GM18858 (cell line): ENCODE data around the gene FIS1.
"Not testable (repeated sequence)": the region's sequence is repeated elsewhere in the genome, so short reads cannot be mapped to it uniquely, and the experiment has no call there.

Source experiments
- ATAC-seq: cut with Tn5 transposase; IDR thresholded peaks from one replicate; pipeline ENCODE4 v1.9.1; 2021; ENCODE audit not compliant: unreplicated experiment

Gene FIS1

GRCh38 chr7:101206665-101207042 is 38.2 kb downstream of the FIS1 start:
- no peak for ATAC-seq

- no peak for ATAC-seq
Observed at GRCh38 chr7:101205901-101206664, 38.8 kb downstream of the FIS1 start.

DNA sequence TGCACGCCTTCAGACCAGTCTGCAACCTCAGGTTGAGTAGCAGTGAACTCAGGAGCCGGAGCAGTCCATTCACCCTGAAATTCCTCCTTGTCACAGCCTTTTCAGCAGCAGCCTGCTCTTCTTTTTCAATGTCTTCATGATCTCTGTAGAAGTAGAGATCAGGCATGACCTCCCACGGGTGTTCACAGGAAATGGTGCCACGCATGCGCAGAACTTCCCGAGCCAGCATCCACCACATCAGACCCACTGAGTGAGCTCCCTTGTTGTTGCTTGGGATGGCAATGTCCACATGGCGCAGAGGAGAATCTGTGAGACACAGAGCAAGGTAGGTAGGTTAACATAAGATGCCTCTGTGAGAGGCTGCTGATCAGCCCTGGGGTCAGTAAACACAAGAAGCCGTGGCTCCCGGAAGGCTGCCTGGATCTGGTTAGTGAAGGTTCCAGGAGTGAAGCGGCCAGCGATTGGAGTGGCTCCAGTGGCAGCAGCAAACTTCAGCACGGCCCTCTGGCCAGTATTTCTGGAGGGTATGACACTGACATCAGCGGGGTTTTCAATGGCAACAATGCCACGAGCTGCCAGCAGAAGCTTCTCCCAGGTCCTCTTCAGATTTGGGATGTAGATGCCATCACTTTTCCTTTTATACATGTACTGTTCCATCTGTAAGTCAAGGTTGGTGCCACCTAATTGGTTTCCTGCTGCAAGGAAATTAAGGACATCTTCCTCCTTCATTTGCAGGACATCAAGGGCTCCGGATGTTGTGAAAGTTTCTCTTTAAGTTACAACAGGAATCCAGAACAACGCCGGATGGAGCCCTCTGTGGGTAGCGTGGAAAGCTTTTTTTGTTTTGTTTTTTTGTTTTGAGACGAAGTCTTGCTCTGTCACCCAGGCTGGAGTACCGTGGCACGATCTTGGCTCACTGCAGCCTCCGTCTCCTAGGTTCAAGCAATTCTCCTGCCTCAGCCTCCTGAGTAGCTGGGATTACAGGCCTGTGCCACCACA is 40.8 kb downstream of the FIS1 start:
- ATAC-seq, result not testable (repeated sequence)

DNA sequence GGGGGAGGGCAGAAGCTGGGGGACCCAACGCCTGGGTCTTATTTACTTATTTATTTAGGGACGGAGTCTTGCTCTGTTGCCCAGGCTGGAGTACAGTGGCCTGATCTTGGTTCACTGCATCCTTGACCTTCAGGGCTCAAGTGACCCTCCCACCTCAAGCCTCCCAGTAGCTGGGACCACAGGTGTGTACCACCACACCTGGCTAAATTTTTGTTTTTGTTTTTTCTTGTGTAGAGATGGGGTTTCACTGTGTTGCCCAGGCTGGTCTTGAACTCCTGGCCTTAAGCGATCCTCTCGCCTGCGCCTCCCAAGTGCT is 42.3 kb downstream of the FIS1 start:
- no peak for ATAC-seq

- no peak for ATAC-seq
Observed at GRCh38 chr7:101201695-101202602, 42.9 kb downstream of the FIS1 start.

DNA sequence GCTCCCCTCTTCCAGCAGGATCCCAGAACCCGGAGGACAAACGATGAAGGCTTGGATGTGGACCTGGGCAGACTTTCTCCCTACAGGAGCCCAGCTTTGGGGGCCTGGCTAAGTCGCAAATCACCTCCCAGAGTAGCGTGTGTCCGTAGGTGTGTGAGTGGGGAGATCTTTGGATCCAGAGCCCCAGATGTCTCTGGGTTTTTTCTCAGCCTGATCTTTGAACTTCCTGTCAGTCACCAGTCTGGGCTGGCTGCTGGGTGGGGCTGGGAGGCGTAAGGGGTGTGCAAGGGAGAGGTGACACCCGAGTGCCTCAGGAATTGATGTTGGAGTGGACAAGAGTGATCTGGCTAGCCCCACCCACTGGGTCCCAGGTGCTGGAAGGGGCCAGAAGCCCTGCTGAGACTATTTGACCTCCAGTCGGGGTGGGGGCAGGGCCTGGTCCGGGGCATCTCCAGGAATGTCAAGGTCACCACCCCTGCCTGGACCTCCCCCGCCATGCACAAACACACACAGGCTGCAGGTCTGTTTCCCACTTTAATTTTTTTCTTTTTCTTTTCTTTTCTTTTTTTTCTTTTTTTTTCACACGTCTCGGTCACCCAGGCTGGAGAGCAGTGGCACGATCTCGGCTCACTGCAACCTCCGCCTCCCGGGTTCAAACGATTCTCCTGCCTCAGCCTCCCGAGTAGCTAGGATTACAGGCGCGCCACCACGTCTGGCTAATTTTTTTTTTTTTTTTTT is 43.9 kb downstream of the FIS1 start, which contains the start of gene MOGAT3:
Gene MOGAT3, minus strand, starts transcription at position 175 of the 738 bp plus-strand sequence. CDS start 182 bp downstream, outside the sequence.
- no peak for ATAC-seq

DNA sequence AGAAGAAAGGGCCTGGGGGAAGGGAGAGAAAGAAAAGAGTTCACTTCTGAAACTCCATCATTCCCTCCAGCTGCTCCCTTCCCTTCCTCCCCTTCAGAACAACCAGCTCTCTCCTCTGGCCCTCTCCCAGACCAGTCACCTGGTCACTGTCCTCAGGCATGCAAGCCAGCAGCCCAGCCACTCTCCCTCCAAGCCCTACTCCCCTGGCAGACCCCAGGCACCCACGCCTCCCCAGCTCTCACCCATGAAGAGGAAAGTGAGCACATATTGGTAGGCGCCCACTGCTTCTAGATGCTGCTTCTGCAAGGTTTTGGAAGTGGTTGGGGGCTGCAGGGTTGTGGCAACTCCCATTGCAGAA is 44.4 kb downstream of the FIS1 start:
- ATAC-seq, result no peak

DNA sequence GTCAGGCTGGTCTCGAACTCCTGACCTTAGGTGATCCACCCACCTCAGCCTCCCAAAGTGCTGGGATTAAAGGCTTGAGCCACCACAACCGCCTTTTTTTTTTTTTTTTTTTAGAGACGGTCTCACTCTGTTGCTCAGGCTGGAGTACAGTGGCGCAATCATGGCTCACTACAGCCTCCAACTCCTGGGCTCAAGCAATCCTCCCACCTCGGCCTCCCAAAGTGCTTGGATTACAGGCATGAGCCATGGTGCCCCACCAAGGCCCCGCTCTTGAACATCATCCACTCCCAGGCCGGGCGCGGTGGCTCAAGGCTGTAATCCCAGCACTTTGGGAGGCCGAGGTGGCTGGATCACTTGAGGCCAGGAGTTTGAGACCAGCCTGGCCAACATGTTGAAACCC is 45.4 kb downstream of the FIS1 start:
- ATAC-seq, result not testable (repeated sequence)

- ATAC-seq, result no peak
Observed at GRCh38 chr7:101198476-101198875, 46.4 kb downstream of the FIS1 start.

- no peak for ATAC-seq
Observed at GRCh38 chr7:101197991-101198390, 46.9 kb downstream of the FIS1 start.

DNA sequence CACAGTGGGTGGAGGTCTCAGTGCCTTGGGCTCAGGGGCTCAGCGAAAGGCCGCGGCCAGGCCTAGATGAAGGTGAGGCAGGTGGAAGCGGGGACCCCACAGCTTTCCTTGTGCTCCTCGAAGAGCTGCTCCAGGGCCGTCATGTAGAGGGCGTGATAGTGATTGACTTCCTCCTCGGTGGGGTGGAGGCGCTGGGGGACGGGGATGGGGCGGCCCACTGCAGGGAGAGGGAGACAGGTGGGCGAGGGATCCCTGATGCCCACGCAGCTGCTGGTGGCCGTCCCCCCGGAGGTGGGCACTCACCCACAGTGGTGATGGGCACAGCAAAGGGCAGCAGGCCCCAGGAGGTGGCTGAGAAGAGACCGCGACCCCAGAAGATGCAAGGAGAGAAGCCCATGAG is 49.0 kb downstream of the FIS1 start:
- ATAC-seq, result no peak
